DMS79 (cell line): ENCODE results near the gene DTNB.

ENCODE experiments used
- DNase-seq: peaks from one replicate; lab custom pipeline; 2025; lab: John Stamatoyannopoulos, UW

Gene DTNB

DNA sequence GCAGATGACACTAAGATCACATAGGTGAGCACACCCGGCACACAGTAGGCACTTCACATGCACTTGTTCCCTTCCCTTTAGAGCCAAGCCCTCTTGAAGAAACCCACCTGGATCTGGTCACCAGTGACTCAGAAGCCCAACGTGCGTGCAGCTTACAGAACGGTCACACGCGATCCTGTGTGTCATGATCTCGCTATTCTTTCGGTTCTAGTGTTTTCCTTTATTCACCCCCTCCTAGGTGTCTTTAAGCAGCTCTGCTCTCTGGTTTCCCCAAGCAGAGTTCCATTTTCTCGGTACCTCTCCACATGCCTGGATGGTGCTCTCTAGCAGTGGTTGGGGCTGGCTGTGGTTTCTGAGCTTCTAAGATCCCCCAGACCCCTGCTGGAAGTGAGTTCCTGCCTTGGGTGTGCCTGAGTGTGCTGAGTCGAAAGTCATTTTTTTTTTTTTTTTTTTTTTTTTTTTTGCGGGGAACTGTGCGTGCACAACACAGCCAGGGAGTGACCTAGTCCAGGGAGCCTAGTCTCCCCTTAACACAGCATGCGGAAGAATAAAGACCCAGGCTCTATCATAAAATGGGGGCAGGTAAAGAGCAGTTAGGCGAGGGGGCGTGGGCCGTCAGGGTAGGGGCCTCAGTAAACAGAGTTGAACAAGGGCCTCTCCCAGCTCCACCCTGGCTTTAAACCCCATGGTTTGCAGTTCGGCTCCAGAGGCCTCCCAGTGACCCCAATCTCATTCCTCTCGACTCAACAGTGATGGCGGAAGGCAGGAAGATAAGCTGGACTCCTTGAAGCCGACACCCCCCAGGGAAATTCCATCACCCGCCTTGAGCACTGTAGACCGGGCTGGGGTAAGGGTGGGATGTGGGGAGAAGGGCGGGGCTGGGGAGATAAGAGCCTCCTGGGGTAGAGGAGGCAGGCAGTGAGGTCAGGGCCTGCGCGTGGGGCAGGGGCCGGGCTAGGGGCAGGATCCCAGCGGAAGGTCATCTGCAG lies 301.8 kb downstream of the DTNB start:
- no peak for DNase-seq

DNA sequence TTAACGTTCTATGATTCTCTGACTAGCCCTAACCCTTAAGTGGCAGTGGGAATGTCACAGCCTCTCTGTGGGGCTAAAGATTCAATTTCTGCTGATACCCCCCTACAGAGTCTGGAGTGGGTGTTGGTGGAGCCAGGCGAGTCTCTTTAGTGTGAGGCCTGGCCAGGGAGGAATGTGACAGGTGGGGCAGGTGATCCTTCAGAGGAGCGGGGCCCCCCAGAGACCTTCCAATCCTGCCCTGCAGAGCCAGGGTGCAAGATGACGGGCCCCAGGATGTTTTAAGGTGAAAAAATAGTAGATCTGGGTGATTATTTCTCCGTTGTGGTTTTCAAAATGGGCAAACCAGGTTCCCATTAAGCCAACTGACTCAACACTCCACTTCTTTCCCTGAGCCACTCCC lies 303.5 kb downstream of the DTNB start:
- no peak for DNase-seq

DNA sequence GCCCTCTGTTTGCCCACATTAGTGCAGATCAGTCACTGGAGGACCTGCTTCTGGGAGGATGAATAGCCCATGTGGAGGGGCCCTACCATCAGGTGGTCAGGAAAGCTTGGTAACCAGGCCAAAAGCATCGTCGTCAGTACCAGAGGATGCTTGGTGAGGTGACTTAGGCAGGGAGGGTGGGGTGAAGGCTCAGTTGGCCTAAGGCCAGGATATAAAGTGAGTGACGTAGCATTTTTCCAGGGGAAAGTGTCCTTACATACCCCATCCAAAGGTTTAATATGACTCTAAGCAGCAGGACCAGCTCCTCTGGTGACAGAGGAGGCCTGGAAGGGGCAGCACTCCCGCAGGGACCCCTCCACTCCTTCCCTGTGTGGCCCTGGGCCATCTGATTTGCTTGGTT lies 303.9 kb downstream of the DTNB start:
- DNase-seq = no peak

DNA sequence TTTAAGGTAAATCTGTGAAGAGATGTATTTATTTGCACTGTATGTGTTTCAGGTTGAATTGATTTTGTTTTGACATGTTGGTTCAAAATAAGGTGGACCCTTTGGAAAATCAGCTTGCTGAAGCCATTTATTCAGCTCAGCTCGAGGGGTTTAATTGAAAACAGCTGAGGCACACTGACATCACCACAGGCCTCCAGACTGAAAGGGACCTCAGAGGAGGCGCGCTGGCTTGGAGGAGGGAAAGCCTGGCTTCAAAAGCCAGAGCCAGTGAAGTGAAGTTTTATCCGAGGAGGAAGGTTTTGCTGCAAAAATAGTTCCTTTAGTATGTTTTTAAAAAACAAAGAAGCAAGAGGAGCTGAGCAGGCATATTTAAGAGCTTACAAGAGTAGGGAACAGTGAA lies 304.7 kb downstream of the DTNB start:
- no peak for DNase-seq

DNA sequence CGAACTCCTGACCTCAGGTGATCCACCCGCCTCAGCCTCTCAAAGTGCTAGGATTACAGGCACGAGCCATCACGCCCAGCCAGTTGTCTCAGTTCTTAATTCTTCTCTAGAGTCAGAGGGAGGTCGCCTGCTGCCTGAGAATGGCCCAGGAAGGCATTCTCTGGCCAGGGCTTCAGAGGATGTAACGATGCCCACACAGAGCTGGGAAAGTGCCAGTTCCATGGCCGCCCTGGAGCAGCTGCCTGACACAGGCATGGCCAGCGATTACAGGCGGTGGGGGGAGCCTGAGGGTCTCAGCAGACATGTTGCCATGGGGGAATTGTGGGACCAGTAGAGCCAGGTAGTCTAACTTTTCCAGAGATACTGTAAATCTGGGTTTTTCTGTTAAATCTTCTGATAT lies 306.1 kb downstream of the DTNB start:
- no peak for DNase-seq

DNA sequence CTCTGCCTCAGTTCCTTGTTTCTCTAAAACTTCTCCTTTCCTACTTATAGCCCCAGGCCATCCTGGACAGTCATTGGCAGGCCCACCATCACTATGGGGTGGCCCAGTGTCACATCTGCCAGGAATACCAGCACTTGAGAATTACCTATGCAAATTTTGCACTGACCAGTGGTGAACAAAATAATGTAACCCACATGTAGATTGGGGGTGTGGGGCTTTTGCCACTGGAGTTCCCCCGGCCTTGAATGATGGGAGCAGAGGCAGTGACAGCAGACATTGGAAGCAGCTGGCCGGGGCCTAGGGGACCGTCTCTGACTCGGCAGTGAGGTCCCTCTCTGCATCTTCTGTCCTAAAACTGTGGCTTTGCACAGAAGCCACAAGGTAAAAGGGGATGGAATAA lies 306.7 kb downstream of the DTNB start:
- no peak for DNase-seq

DNA sequence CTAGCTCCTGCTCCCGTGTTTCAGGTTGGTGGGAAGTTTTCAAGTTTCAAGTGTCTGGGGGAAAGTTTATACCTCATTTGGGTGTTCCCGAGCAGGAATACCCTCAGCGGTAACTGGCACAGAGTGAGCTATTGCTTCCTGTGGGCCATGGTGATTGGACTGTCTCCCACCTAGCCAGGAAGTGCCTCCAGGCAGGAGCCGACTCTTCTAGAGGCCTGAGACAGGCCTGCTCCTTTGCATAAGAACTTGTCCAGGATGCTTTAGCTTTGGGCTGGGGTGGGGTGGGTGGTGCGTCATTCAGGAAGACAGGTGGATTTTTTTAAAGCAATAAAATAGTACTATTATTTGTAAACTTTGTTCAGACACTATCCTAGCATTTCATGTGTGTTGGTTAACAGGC lies 308.1 kb downstream of the DTNB start:
- DNase-seq = no peak

DNA sequence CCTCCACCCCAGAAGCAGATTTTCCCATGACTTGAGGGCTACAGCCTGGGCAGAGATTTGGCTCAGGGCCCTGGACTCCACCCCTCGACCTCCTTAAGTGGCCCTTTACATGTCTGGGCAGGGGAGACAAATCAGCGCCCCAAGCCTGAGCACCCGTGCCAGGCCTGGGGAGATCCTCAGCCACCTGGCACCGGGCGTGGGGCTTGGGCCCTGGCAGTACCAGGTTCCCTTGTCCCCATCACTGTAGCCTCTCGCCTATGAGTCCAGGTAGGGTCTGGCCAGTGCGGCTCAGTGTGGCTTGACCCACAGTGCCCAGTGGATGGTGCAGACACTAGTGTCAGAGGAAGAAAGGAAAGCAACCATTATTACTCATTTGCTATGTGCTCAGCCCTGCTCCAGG lies 309.6 kb downstream of the DTNB start:
- DNase-seq = peak; percentile 66

DNA sequence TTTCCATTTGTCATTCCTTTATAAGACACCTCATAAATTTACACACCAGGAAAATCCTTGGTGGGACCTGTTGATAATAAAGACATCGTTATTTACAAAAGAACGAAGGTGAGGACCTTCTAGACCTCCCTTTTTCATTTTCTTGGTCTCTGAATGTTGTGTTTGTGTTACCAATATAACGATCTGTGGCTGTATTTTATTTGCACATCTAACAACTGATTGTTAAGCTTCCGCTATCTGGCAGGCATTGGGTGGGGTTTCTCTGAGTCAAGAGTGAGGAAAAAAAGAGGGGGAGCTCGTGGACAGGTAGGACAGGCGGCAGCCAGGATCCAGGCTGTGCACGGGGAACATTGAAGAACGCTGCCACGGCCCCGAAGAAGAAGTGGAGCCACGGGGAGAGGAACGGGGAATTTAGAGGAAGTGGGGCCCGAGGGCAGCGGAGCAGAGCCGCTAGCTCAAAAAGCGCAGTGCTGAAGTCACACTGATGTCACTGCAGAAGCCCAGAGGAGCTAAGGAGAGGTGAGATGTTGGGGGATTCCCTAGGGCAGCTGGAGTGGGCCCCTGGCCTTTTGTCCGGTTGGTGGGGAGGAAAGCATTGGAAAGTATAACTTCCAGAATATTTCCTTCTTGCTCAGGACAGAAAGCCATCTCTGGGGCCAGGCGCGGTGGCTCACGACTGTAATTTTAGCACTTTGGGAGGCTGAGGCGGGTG lies 310.8 kb downstream of the DTNB start:
- DNase-seq = no peak

DNA sequence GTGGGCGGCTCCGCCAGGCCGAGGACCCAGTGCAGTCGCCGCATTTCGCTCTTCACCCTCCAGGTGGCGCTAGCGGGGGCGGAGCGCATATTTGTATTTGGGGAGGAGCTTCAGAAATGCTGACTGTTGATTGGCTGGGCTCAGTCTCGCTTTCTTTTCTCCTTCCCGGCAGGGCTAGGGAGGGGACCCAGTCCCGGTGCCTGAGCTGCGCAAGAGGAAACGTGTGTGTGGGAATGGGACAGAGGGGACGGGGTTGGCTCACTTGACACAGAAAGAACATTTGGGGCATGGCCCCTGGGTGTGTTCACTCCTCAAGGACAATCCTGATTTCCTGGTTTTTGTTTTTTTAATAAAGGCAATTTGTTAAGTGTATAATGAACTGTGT lies 311.3 kb downstream of the DTNB start:
- DNase-seq = no peak

DNA sequence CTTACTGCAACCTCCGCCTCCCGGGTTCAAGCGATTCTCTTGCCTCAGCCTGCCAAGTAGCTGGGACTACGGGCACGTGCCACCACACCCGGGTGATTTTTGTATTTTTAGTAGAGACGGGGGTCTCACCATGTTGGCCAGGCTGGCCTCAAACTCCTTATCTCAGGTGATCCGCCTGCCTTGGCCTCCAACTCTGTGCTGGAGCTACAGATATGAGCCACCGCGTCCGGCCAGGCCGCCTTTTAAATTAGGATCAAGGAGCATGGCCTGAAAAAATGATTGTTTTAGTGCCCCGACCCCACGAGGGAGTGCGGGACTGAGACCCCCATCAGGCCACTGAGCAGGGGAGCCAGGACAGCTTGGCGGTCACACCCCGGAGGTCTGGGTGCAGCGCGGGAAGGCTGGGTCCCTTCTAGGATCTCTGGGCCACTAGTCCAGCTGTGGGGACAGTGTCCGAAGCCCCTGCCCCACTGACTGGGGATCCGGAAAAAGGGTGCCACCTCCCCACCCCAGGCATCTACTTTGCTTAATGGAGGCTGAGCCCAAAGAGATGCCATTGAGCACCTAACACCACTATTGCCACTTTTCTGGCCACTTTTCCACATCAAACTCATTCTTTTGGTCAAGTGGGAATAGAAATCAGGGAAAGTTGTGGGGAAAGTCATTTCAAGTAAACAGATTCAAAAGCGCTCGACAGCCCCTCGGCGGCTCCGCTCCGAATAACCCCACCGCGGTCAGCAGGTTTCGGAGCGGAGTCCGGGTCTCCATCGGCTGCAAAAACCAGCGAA lies 311.9 kb downstream of the DTNB start:
- no peak for DNase-seq

DNA sequence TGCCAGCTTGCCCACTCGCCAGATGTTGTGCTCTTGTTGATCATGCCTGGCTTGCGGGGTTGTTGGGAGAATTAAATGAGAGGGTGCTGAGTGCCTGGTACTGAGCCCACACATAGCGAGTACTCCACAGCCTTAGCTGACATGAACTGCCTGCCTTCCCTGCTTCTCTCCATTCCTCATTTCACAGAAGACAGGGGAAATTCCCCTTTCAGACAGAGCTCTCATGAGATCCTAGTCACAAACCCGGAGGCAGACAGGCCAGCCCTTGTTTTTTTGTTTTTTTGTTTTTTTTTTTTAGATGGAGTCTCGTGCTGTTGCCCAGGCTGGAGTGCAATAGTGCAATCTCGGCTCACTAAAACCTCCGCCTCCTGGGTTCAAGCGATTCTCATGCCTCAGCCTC lies 314.5 kb downstream of the DTNB start:
- DNase-seq = no peak

DNA sequence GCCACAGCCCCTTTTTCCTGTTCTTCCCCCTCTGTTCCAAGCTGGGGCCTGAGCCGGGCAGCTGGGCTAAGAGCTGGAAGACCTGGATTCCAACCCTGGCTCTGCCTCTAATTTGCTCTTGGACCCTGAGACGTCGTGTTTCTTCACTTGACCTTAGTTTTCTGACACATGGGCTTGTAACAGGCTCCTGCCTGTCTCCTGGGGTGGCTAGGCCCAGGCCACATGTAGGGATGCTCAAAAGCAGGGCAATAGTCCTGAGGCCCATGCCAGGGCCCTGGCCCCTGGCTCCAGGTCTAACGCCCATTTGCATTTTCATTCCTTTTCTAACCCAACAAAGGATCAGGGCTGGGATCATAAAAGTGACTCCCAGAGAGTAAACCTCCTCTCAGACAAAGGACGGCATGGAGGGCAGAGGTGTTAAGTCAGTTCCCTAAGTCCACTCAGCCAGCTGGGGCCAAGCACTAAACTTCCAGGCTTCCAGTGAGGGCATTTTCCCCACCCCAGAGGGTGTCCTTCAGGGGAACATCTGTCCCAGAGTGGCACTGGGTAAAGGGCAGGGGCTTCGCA lies 315.0 kb downstream of the DTNB start:
- DNase-seq = no peak

DNA sequence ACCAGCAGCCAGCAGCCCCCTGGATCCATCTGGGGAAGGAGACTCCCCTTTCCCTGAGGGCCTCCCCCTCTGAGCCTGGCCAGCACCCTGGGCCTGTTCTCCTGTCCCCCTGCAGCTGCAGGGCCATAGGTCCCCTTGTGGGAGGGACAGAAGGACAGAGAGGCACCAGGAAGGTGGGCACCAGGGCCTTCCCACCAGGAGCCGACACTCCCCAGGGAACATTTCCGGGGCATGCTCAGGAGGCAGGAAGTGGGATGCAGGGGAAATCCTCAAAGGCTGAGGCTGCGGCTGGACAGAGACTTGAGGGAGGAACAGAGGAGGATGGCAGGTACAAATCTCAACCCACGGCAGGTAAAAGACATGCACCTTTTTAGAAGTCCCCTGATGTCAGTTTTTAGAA lies 317.3 kb downstream of the DTNB start:
- no peak for DNase-seq

DNA sequence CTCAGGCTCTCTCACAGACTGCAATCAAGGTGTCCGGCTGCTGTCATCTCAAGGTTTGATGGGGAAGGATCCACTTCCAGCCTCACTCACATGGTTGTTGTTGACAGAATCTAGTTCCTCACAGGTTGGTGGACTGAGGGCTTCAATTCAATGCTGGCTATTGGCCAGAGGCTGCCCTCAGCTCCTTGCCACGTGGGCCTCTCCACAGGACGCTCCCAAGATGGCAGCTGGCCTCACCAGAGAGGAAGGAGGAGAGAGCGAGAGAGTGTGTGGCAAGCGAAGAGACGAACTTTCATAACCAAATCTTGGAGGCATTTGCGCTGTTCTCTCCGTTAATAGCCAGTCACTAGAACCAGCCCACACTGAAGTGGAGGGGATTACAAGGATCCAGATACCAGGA lies 318.1 kb downstream of the DTNB start:
- DNase-seq = no peak

DNA sequence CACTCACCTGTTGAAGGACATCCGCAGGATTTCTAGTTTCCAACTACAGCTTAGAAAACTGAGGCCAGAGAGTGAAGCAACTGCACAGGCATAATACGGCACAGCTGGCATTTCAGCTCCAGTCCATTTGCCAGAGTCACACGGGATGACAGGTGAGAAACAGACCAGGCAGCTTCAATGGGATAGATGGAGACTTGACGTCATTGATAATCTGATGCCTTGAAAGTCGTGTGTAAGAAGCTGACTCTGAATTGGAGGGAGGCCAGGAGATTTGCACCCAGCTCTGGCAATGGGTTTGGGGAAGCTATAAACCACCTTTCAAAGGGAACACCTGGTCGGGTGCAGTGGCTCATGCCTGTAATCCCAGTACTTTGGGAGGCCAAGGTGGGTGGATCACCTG lies 319.3 kb downstream of the DTNB start:
- no peak for DNase-seq

DNA sequence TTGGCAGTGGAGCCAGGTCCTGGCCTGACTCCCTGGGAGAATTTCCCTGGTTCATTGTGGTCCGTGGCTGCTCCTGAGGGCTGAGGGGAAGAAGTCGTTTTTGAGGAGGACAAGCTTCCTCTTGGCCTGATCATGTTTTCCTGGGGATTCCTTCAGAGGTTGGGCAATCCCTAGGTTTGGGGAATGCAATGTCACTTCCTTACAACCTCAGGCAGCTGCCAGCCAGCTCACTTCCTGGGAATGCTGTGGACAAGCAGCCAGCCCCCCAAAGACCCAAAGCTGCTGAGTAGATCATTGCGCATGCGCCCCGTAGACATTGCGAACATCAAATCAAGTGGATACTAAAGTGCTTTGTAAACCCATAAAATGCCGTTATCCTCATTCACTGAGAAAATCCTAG lies 324.0 kb downstream of the DTNB start:
- no peak for DNase-seq

DNA sequence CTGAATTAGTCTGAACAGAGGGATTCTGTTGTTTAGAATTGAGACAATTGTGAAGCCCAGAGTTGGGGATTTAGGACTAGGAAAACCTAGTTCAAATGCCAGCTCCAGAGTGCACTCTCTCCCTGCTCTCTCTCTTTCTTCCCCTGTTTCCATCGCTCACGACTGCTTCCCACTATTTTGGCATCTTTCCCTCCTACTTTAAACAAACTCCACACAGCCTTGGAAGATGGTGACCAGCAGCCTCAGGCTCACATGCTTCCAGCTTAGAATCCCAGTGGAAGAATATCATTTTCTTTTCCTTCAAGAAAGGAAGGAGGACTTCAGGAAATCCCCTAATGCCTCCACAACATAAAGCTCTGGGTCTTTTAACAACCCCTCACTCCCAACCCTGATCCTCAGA lies 325.5 kb downstream of the DTNB start:
- no peak for DNase-seq

DNA sequence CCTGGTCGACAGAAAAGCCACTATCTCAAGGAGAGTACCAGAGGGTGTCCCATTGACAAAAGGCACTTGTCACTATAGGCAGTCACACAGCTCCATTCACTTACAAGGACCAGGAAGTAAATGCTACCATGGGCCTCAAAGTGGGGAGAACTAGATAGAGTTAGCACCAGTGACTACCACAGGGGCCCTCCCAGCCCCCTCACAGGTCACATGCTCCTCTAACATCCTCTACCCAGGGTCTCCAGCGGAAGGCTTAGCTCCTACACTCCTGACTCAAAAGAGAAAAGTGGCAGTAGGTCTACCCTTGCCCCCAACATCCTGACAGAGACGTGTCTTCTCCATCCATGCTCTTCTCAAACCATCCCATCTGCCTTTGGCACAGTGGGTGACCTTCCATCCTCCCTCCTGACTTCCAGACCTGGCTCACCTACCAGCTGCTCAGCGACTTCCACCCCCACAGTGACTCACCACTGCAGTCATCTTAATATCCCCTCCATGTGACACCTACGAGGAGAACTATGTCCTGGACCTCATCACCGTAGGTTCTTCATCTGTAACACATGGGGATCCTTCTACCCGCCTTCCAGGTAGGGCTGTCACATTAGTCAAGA lies 326.1 kb downstream of the DTNB start:
- no peak for DNase-seq

DNA sequence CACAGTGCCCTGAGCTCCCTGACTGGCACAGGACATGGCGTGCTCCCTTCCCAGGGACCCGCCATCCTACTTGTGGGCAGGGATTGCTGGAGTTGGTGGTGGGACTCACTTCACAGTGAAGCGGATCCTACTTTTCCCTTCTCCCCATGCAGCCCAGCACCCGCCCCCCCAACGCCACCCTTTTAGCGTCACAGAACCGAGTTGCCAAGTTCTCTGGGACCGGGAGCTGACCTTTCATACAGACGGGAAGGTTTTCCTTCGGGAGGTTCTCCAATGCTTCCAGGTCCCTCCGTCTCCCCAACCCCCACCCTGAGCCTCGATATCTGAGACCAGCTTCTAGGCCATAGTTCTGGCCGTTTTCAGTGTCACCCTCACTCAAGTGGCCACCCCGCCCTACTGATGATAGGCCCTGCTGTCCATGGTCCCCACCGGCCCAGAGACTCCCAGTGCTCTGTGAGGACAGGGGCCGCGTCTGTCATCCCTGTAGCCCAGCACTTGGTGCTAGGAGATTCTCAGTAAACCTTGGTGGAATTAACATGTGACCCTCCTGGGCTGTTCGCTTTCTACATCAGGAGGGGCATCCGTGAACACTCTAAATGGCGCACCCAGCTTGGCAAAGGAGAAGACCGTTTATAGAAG lies 330.1 kb downstream of the DTNB start:
- no peak for DNase-seq
